Cerebellar nuclear complex (tissue), 1 donor: Measurements from ENCODE around the gene ZNF865.

Experiments used
- DNase-seq, 2 experiments: peaks; one replicate each; lab custom pipeline; 2025; lab: John Stamatoyannopoulos, UW

The ZNF865 gene

GRCh38 chr19:55658846-55659459 is 53.5 kb downstream of the ZNF865 start:
- DNase-seq, result no peak

DNA sequence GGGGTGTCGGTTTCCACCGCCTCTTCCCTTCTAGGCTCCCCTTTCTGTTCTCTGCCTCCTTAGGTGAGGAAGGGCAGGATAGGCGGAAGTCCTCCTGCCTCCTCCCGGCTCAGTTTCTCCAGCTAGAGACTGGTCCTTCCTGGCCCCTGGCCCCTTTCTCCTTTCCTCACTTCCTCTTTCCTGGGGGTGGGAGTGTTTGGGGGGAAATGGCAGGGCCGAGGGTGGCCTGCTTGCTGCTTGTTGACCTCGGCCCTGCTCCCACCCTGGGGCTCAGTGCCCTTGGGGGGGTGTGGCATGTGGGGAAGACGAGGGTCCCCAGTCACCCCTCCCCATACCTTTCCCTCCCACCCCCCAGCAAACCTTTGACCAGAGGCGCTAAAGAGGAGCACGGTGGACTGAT is 54.4 kb downstream of the ZNF865 start:
- no peak for DNase-seq

- no peak for DNase-seq
Observed at GRCh38 chr19:55660404-55660803, 55.0 kb downstream of the ZNF865 start.

DNA sequence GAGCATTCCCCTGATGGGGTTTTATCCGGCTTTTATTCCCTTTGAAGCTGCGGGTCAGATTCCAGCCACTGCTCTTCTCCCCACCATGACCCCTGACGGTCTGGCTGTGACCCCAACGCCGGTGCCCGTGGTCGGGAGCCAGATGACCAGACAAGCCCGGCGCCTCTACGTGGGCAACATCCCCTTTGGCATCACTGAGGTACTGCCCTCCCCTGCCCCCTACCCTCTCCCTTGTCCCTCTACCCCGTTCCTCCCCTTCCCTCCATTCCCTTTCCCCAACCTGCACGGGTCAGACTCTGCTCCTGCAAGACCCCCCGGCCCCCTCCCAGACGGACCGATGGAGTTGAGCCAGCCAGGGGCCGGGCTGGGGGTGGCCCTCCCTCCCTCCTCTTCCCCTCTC is 55.5 kb downstream of the ZNF865 start:
- DNase-seq, result no peak

DNA sequence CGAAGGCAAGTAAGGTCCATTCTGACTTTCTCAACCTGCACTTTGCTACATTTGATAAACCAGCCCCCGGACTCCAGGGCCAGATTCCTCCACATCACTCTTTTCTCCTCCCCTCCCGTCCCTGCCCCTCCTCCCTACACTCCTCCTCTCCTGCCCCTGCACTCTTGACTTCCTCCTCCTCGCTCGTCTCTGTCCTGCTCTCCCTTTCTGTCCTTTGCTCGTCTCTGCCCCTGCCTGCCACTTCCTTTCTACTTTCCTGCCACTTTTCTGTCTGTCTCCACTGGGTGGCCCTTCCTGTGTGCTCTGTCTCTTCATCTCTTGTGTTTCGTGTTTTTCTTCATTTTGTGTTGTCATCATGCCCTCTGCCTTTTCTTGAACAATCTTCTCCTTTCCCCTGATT is 56.4 kb downstream of the ZNF865 start:
- no peak for DNase-seq

GRCh38 chr19:55663846-55664536 is 58.5 kb downstream of the ZNF865 start:
- DNase-seq, result no peak

GRCh38 chr19:55666343-55667005 is 61.0 kb downstream of the ZNF865 start:
- no peak for DNase-seq
